Measurements from ENCODE around the gene OR10H4.

DNA sequence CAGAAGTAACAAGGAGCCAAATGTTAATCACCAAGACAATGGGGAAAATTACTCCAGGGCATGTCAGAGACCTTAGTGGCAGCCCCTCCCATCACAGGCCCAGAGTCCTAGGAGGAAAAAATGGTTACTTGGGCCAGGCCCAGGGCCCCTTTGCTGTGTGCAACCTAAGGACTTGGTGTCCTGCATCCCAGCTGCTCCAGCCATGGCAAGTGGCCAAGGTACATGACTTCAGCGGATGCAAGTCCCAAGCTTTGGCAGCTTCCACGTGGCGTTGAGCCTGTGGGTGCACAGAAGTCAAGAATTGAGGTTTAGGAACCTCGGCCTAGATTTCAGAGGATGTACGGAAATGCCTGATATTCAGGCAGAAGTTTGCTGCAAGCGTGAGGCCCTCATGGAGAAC lies 46.7 kb downstream of the OR10H4 start:
- TF ChIP-seq EZH2 (IDR thresholded peaks at IDR 0.05; ENCODE audit: insufficient read depth, low read length): no peak
- TF ChIP-seq, protein P1, sequence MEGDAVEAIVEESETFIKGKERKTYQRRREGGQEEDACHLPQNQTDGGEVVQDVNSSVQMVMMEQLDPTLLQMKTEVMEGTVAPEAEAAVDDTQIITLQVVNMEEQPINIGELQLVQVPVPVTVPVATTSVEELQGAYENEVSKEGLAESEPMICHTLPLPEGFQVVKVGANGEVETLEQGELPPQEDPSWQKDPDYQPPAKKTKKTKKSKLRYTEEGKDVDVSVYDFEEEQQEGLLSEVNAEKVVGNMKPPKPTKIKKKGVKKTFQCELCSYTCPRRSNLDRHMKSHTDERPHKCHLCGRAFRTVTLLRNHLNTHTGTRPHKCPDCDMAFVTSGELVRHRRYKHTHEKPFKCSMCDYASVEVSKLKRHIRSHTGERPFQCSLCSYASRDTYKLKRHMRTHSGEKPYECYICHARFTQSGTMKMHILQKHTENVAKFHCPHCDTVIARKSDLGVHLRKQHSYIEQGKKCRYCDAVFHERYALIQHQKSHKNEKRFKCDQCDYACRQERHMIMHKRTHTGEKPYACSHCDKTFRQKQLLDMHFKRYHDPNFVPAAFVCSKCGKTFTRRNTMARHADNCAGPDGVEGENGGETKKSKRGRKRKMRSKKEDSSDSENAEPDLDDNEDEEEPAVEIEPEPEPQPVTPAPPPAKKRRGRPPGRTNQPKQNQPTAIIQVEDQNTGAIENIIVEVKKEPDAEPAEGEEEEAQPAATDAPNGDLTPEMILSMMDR (IDR thresholded peaks at IDR 0.05; ENCODE audit: insufficient read depth, low read depth, low read length): no peak

Data from astrocyte (in vitro differentiated cells and primary cell).